HEK293 (cell line): ENCODE measurements around the gene PRSS16.

Source experiments
- CTCF ChIA-PET: fragments of 350-600 bp; formaldehyde crosslinking; extraction: SDS; loops from one replicate; lab custom pipeline; 2021; ENCODE audit warnings: antibody characterized with exemption; lab: Yijun Ruan, JAX
- POLR2A ChIA-PET: fragments of 300-600 bp; formaldehyde crosslinking; extraction: SDS; loops from one replicate; lab custom pipeline; 2020; ENCODE audit warnings: antibody characterized with exemption, inconsistent platforms; lab: Yijun Ruan, JAX
- H3K27ac ChIP-seq: fragments of 200-500 bp; sonication (Bioruptor generic); 2 replicates; pipeline ENCODE4 v1.5.1; 2014; ENCODE audit warnings: low read depth, low read length, control low read depth, inconsistent platforms; ENCODE audit errors: extremely low read depth
- H3K36me3 ChIP-seq, 2 experiments: fragments of 200-500 bp in 1 of 2; sonication (Bioruptor generic) in 1 of 2; 1 replicate in 1 of 2; 2 replicates in 1 of 2; pipeline ENCODE4 v1.5.1; 2014 to 2017; ENCODE audit warnings: inconsistent platforms in 2 of 2, low read length in 2 of 2; ENCODE audit not compliant: control insufficient read depth in 2 of 2, insufficient read depth in 1 of 2
- H3K4me1 ChIP-seq: fragments of 200-500 bp; sonication (Bioruptor generic); 2 replicates; pipeline ENCODE4 v1.5.1; 2014; ENCODE audit warnings: mild to moderate bottlenecking, low read length, inconsistent platforms; ENCODE audit not compliant: control insufficient read depth, insufficient read depth
- H3K4me3 ChIP-seq: 2 replicates; pipeline ENCODE4 v1.5.1; 2011; ENCODE audit warnings: low read depth, mild to moderate bottlenecking, control low read depth, low read length, moderate library complexity
- H3K9me3 ChIP-seq: fragments of 200-500 bp; sonication (Bioruptor generic); 2 replicates; pipeline ENCODE4 v1.5.1; 2014; ENCODE audit warnings: low read depth, low read length, inconsistent platforms; ENCODE audit not compliant: control insufficient read depth, insufficient read depth
- FEZF1 ChIP-seq: fragments of 450-650 bp; formaldehyde crosslinking; IDR thresholded peaks from 2 replicates; pipeline ENCODE4 v1.5.1; 2016; ENCODE audit warnings: missing biosample characterization, missing genetic modification characterization
- HOXC10 ChIP-seq: sonication (generic); formaldehyde crosslinking; IDR thresholded peaks from 2 replicates; pipeline ENCODE4 v1.8.1; 2023; ENCODE audit warnings: mild to moderate bottlenecking, missing genetic modification reagents
- MZF1 ChIP-seq: fragments of 450-650 bp; formaldehyde crosslinking; IDR thresholded peaks from 2 replicates; pipeline ENCODE4 v1.5.1; 2017; ENCODE audit warnings: missing biosample characterization, missing genetic modification characterization, borderline replicate concordance
- SCRT1 ChIP-seq: fragments of 450-650 bp; formaldehyde crosslinking; IDR thresholded peaks from 2 replicates; pipeline ENCODE4 v1.5.1; 2016; ENCODE audit warnings: missing biosample characterization, missing genetic modification characterization, borderline replicate concordance
- SCRT2 ChIP-seq: fragments of 450-650 bp; formaldehyde crosslinking; IDR thresholded peaks from 2 replicates; pipeline ENCODE4 v1.5.1; 2016; ENCODE audit warnings: missing biosample characterization, missing genetic modification characterization
- TRIM28 ChIP-seq: IDR thresholded peaks from 2 replicates; pipeline ENCODE4 v1.6.1; 2011; ENCODE audit warnings: low read length, control low read depth, borderline replicate concordance
- ZFP3 ChIP-seq: fragments of 450-650 bp; formaldehyde crosslinking; IDR thresholded peaks from 2 replicates; pipeline ENCODE4 v1.5.1; 2016; ENCODE audit warnings: low read depth, missing biosample characterization, missing genetic modification characterization
- ZNF10 ChIP-seq: fragments of 450-650 bp; formaldehyde crosslinking; IDR thresholded peaks from 2 replicates; pipeline ENCODE4 v1.5.1; 2017; ENCODE audit warnings: missing biosample characterization, missing genetic modification characterization
- ZNF133 ChIP-seq: fragments of 450-650 bp; formaldehyde crosslinking; IDR thresholded peaks from 2 replicates; pipeline ENCODE4 v1.5.1; 2016; ENCODE audit warnings: missing biosample characterization, missing genetic modification characterization
- ZNF174 ChIP-seq: fragments of 450-650 bp; formaldehyde crosslinking; IDR thresholded peaks from 2 replicates; pipeline ENCODE4 v1.5.0; 2017; ENCODE audit warnings: missing biosample characterization, mild to moderate bottlenecking, missing genetic modification characterization
- ZNF302 ChIP-seq: fragments of 450-650 bp; formaldehyde crosslinking; IDR thresholded peaks from 2 replicates; pipeline ENCODE4 v1.5.1; 2016; ENCODE audit warnings: missing biosample characterization, missing genetic modification characterization, low read depth
- ZNF423 ChIP-seq: fragments of 450-650 bp; formaldehyde crosslinking; IDR thresholded peaks from 2 replicates; pipeline ENCODE4 v1.5.1; 2016; ENCODE audit warnings: missing biosample characterization, missing genetic modification characterization
- ZNF530 ChIP-seq: fragments of 450-650 bp; formaldehyde crosslinking; IDR thresholded peaks from 2 replicates; pipeline ENCODE4 v1.5.1; 2016; ENCODE audit warnings: low read depth, missing biosample characterization, missing genetic modification characterization
- ZNF555 ChIP-seq: fragments of 450-650 bp; formaldehyde crosslinking; conservative IDR thresholded peaks from 2 replicates; pipeline ENCODE4 v1.5.1; 2017; ENCODE audit warnings: missing biosample characterization, mild to moderate bottlenecking, missing genetic modification characterization, inconsistent platforms
- ZNF558 ChIP-seq: fragments of 450-650 bp; formaldehyde crosslinking; IDR thresholded peaks from 2 replicates; pipeline ENCODE4 v1.5.1; 2016; ENCODE audit warnings: missing biosample characterization, missing genetic modification characterization
- ZNF561 ChIP-seq: fragments of 450-650 bp; IDR thresholded peaks from 2 replicates; pipeline ENCODE4 v1.5.1; 2018; ENCODE audit warnings: missing biosample characterization, missing genetic modification characterization, borderline replicate concordance
- ZNF596 ChIP-seq: fragments of 450-650 bp; IDR thresholded peaks from 2 replicates; pipeline ENCODE4 v1.5.0; 2018; ENCODE audit warnings: missing biosample characterization, mild to moderate bottlenecking, missing genetic modification characterization, moderate library complexity
- ZNF600 ChIP-seq: fragments of 450-650 bp; formaldehyde crosslinking; IDR thresholded peaks from 2 replicates; pipeline ENCODE4 v1.5.1; 2016; ENCODE audit warnings: missing biosample characterization, missing genetic modification characterization
- ZNF623 ChIP-seq: fragments of 450-650 bp; formaldehyde crosslinking; IDR thresholded peaks from 2 replicates; pipeline ENCODE4 v1.5.1; 2016; ENCODE audit warnings: missing biosample characterization, missing genetic modification characterization
- ZNF624 ChIP-seq: fragments of 450-650 bp; formaldehyde crosslinking; IDR thresholded peaks from 2 replicates; pipeline ENCODE4 v1.5.1; 2017; ENCODE audit warnings: missing biosample characterization, missing genetic modification characterization
- ZNF629 ChIP-seq: fragments of 450-650 bp; formaldehyde crosslinking; IDR thresholded peaks from 2 replicates; pipeline ENCODE4 v1.5.1; 2017; ENCODE audit warnings: missing biosample characterization, missing genetic modification characterization
- ZNF777 ChIP-seq: fragments of 450-650 bp; formaldehyde crosslinking; IDR thresholded peaks from 2 replicates; pipeline ENCODE4 v1.5.1; 2017; ENCODE audit warnings: missing biosample characterization, missing genetic modification characterization, borderline replicate concordance
- ZSCAN30 ChIP-seq: fragments of 450-650 bp; IDR thresholded peaks from 2 replicates; pipeline ENCODE4 v1.5.1; 2018; ENCODE audit warnings: missing biosample characterization, mild to moderate bottlenecking, missing genetic modification characterization, moderate library complexity
- ZXDB ChIP-seq: fragments of 450-650 bp; formaldehyde crosslinking; IDR thresholded peaks from 2 replicates; pipeline ENCODE4 v1.5.1; 2016; ENCODE audit warnings: missing biosample characterization, missing genetic modification characterization
- TF ChIP-seq, protein P1 (sequence below): fragments of 450-650 bp; formaldehyde crosslinking; IDR thresholded peaks from 2 replicates; pipeline ENCODE4 v1.5.1; 2017; ENCODE audit warnings: missing biosample characterization, mild to moderate bottlenecking, missing genetic modification characterization, moderate library complexity
- TF ChIP-seq, protein P2 (sequence below): fragments of 450-650 bp; formaldehyde crosslinking; IDR thresholded peaks from 2 replicates; pipeline ENCODE4 v1.5.1; 2016; ENCODE audit warnings: missing biosample characterization, missing genetic modification characterization
- TF ChIP-seq, protein P3 (sequence below): fragments of 450-650 bp; formaldehyde crosslinking; IDR thresholded peaks from 2 replicates; pipeline ENCODE4 v1.5.1; 2016; ENCODE audit warnings: missing biosample characterization, missing genetic modification characterization, borderline replicate concordance
- TF ChIP-seq, protein P4 (sequence below): fragments of 450-650 bp; IDR thresholded peaks from 2 replicates; pipeline ENCODE4 v1.5.1; 2018; ENCODE audit warnings: missing biosample characterization, missing genetic modification characterization
- TF ChIP-seq, protein P5 (sequence below): fragments of 450-650 bp; formaldehyde crosslinking; IDR thresholded peaks from 2 replicates; pipeline ENCODE4 v1.5.1; 2016; ENCODE audit warnings: missing biosample characterization, missing genetic modification characterization

Gene PRSS16

DNA sequence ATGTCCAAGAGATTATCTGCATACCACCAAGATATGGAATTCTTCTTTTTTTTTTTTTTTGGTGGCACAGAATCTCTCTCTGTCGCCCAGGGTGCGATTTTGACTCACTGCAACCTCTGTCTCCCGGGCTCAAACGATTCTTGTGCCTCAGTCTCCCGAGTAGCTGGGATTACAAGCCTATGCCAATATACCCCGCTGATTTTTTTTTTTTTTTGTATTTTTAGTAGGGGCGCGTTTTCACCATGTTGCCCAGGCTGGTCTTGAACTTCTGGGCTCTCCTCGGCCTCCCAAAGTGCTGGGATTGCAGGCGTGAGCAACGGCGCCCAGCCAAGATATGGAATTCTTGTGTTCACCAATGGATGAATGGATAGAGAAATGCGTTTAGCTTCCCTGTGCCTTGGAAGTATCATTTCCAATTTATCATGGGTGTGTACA, 33.6 kb downstream of the PRSS16 start (continued):
- TF ChIP-seq, protein P1, sequence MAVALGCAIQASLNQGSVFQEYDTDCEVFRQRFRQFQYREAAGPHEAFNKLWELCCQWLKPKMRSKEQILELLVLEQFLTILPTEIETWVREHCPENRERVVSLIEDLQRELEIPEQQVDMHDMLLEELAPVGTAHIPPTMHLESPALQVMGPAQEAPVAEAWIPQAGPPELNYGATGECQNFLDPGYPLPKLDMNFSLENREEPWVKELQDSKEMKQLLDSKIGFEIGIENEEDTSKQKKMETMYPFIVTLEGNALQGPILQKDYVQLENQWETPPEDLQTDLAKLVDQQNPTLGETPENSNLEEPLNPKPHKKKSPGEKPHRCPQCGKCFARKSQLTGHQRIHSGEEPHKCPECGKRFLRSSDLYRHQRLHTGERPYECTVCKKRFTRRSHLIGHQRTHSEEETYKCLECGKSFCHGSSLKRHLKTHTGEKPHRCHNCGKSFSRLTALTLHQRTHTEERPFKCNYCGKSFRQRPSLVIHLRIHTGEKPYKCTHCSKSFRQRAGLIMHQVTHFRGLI (tag by site-specific recombination) = peak; percentile 46; the same call in 1 of the 2 replicates
- no peak for TF ChIP-seq ZNF558 (tag by site-specific recombination)
- TF ChIP-seq, protein P2, sequence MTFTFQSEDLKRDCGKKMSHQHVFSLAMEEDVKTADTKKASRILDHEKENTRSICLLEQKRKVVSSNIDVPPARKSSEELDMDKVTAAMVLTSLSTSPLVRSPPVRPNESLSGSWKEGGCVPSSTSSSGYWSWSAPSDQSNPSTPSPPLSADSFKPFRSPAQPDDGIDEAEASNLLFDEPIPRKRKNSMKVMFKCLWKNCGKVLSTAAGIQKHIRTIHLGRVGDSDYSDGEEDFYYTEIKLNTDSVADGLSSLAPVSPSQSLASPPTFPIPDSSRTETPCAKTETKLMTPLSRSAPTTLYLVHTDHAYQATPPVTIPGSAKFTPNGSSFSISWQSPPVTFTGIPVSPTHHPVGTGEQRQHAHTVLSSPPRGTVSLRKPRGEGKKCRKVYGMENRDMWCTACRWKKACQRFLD (tag by site-specific recombination) = no peak
- TF ChIP-seq, protein P3, sequence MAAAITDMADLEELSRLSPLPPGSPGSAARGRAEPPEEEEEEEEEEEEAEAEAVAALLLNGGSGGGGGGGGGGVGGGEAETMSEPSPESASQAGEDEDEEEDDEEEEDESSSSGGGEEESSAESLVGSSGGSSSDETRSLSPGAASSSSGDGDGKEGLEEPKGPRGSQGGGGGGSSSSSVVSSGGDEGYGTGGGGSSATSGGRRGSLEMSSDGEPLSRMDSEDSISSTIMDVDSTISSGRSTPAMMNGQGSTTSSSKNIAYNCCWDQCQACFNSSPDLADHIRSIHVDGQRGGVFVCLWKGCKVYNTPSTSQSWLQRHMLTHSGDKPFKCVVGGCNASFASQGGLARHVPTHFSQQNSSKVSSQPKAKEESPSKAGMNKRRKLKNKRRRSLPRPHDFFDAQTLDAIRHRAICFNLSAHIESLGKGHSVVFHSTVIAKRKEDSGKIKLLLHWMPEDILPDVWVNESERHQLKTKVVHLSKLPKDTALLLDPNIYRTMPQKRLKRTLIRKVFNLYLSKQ (tag by site-specific recombination) = no peak
- TF ChIP-seq, protein P4, sequence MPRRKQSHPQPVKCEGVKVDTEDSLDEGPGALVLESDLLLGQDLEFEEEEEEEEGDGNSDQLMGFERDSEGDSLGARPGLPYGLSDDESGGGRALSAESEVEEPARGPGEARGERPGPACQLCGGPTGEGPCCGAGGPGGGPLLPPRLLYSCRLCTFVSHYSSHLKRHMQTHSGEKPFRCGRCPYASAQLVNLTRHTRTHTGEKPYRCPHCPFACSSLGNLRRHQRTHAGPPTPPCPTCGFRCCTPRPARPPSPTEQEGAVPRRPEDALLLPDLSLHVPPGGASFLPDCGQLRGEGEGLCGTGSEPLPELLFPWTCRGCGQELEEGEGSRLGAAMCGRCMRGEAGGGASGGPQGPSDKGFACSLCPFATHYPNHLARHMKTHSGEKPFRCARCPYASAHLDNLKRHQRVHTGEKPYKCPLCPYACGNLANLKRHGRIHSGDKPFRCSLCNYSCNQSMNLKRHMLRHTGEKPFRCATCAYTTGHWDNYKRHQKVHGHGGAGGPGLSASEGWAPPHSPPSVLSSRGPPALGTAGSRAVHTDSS (tag by site-specific recombination) = no peak
- TF ChIP-seq SCRT2 (tag by site-specific recombination) = 0 out of 2 replicates have a peak, but pooled peaks have one; percentile 5

DNA sequence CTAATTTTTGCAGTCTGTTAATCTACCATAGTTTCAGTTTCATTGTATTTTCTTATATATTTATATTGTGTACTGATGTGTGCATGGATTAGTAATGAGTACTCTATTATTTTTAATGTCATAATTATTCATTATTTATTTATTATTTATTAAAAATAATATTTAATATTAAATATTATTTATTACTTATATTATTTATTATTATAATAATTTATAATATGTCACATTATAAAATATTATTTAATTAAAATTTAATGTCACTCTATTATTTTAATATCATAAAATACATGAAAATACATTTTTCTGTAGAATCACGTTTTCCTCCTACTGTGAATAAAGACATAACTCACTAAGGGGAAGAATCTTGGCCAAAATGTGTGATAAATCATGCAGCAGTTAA, 34.1 kb downstream of the PRSS16 start:
- Histone ChIP-seq H3K27ac (no peak overlapping the region), H3K4me1 (no peaks in the 10 kb centered on the region), H3K36me3 (no peaks in the 10 kb centered on the region), H3K9me3 (no peaks in the 10 kb centered on the region), H3K4me3 (peak overlapping the region; percentile 59)
- POLR2A ChIA-PET = interaction anchor here (1.0 kb wide), 1 partner anchor 30 kb away, joined by 6 read pairs; no protein-coding TSS in a partner anchor
- TF ChIP-seq TRIM28 (no peak), ZSCAN30 (no peak), ZNF302 (tag by site-specific recombination) (no peak), ZNF423 (tag by site-specific recombination) (no peak), ZNF561 (tag by site-specific recombination) (no peak), ZNF629 (tag by site-specific recombination) (no peak), FEZF1 (tag by site-specific recombination) (no peak), ZNF600 (tag by site-specific recombination) (no peak)
- CTCF ChIA-PET = interaction anchor here (0.7 to 1.2 kb wide), 2 partner anchors 486 to 940 kb away, joined by 3 to 4 read pairs; no protein-coding TSS in a partner anchor

DNA sequence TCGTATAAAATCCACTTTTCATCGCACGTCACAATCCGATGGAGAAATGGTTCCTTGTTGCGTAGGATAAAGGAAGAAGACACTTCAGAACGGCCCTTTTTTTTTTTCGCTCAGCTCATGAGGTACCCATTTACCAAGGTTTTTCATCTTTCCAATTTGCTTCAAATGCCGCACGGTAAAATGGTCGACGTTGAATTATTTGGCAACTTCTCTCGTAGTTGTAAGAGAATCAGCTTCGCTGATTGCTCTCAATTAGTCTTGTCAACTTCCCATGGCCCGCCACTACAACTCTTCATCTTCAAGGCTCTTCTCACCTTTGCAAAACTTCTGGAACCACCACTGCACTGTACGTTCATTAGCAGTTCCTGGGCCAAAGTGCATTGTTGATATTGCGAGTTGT, 35.8 kb downstream of the PRSS16 start:
- ChIA-PET POLR2A (no interaction called here), CTCF (no interaction called here)
- H3K36me3 ChIP-seq = no peaks in the 10 kb centered on the region
- no peaks in the 10 kb centered on the region for H3K9me3 ChIP-seq
- H3K27ac ChIP-seq = no peak overlapping the region
- H3K4me1 ChIP-seq = no peaks in the 10 kb centered on the region
- no peak overlapping the region for H3K4me3 ChIP-seq
- TF ChIP-seq ZNF777 (tag by site-specific recombination) (no peak), ZNF596 (no peak), ZNF555 (tag by site-specific recombination) (no peak), ZNF133 (tag by site-specific recombination) (no peak), ZXDB (no peak), HOXC10 (CRISPR knock-in tag) (no peak), ZNF530 (tag by site-specific recombination) (no peak), ZNF174 (tag by site-specific recombination) (no peak), FEZF1 (tag by site-specific recombination) (no peak), ZNF623 (tag by site-specific recombination) (no peak), ZFP3 (no peak), ZNF624 (tag by site-specific recombination) (no peak), ZNF10 (no peak), SCRT1 (tag by site-specific recombination) (no peak), MZF1 (tag by site-specific recombination) (no peak)
- TF ChIP-seq, protein P5, sequence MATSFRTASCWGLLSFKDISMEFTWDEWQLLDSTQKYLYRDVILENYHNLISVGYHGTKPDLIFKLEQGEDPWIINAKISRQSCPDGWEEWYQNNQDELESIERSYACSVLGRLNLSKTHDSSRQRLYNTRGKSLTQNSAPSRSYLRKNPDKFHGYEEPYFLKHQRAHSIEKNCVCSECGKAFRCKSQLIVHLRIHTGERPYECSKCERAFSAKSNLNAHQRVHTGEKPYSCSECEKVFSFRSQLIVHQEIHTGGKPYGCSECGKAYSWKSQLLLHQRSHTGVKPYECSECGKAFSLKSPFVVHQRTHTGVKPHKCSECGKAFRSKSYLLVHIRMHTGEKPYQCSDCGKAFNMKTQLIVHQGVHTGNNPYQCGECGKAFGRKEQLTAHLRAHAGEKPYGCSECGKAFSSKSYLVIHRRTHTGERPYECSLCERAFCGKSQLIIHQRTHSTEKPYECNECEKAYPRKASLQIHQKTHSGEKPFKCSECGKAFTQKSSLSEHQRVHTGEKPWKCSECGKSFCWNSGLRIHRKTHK (tag by site-specific recombination) = no peak
